ES-I3 (cell line): Measurements from ENCODE around the gene GPX5.

Experiments
- H3K36me3 ChIP-seq: 2 replicates; pipeline ENCODE4 v1.6.1; 2013; ENCODE audit warnings: mild to moderate bottlenecking, low read length, control low read depth, moderate library complexity; ENCODE audit not compliant: insufficient read depth
- H3K4me1 ChIP-seq: 2 replicates; pipeline ENCODE4 v1.6.1; 2013; ENCODE audit warnings: mild to moderate bottlenecking, control low read depth, low read length; ENCODE audit not compliant: insufficient read depth
- H3K9ac ChIP-seq: 2 replicates; pipeline ENCODE4 v1.6.1; 2013; ENCODE audit warnings: low read depth, mild to moderate bottlenecking, low read length, moderate library complexity
- H3K9me3 ChIP-seq: 2 replicates; pipeline ENCODE4 v1.6.1; 2013; ENCODE audit warnings: mild to moderate bottlenecking, low read length, moderate library complexity; ENCODE audit not compliant: control insufficient read depth, insufficient read depth

Gene GPX5

GRCh38 chr6:28563430-28564095 lies 37.9 kb downstream of the GPX5 start:
- no peaks in the 10 kb centered on the region for H3K4me1 ChIP-seq
- no peak overlapping the region for H3K9ac ChIP-seq
- H3K36me3 ChIP-seq, result no peaks in the 10 kb centered on the region
- H3K9me3 ChIP-seq, result no peaks in the 10 kb centered on the region

GRCh38 chr6:28565823-28566526 lies 40.3 kb downstream of the GPX5 start:
- H3K9me3 ChIP-seq, result no peaks in the 10 kb centered on the region
- H3K9ac ChIP-seq, result no peak overlapping the region
- H3K36me3 ChIP-seq, result no peaks in the 10 kb centered on the region
- no peaks in the 10 kb centered on the region for H3K4me1 ChIP-seq

DNA sequence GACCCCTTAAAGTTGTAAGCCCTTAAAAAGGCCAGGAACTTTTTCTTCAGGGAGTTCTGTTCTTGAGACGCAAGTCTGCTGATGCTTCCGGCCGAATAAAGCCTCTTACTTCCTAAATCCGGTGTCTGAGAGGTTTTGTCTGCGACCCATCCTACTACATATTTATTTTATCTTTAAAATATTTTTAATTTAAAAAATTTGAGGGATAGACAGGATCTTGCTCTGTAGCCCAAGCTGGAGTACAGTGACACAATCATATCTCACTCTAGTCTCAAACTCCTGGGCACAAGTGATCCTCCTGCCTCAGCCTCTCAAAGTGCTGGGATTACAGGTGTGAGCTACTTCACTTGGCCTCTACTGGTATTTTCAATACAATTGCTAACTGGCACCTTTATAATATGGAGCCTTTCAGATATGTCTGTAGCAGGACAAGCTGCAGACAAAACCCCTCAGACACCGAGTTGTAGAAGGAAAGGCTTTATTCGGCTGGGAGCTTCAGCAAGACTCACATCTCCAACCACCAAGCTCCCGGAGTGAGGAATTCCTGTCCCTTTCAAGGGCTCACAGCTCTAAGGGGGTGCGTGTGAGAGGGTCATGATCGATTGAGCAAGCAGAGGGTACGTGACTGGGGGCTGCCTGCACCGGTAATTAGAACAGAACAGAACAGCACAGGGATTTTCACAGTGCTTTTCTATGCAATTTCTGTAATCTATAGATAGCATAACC lies 41.0 kb downstream of the GPX5 start:
- H3K36me3 ChIP-seq, result no peaks in the 10 kb centered on the region
- H3K9me3 ChIP-seq, result no peaks in the 10 kb centered on the region
- no peaks in the 10 kb centered on the region for H3K4me1 ChIP-seq
- no peak overlapping the region for H3K9ac ChIP-seq

DNA sequence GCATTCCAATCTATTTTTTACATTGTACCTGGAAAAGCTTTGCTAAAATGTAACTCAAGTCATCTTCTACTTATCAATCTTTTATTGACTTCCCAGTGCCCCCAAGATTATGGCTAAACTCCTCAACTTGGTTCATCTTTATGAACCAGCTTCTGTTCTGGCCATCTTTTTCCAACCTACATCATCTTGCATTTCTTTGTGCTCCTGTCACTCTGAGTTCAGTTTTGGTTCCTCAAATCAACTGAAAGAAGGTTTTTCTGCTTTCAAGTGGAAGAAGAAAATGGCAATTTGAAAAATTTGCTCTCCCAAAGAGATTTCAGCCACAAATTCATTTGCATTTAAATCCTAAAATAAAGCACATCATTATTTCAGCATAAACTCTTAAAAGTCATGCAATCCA lies 41.8 kb downstream of the GPX5 start:
- no peaks in the 10 kb centered on the region for H3K36me3 ChIP-seq

DNA sequence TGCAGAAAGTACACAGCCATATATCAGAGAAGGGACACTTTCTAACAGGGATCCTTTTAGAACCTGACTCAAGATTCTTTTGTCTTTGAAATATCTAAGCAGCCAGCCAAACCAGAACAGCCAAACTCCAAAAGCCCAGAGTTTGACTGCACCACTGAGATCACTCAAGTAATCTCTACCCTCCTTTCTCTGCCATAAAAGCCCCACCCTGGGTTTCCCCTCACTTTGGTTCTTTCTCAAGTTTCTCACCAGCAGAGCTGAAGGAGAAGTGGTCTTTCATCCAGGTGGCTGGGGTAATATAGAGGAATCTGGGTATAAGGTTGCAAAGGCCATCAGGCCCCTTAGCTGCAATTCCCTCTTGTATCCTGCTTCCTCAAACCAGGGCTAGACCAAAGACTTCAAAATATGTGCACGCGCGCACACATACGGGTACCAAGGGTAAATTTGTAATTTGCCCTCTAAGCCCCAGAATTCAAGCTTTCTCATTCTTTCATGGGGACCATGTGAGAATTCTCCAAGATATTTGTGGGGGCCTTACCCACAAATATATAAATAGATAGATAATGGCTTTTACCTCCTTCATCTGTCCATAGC lies 42.9 kb downstream of the GPX5 start:
- H3K36me3 ChIP-seq, result no peaks in the 10 kb centered on the region

More for the DNA sequence above, 41.8 kb downstream of the GPX5 start:
- H3K4me1 ChIP-seq, result no peaks in the 10 kb centered on the region
- H3K9ac ChIP-seq, result no peak overlapping the region
- H3K9me3 ChIP-seq, result no peaks in the 10 kb centered on the region

GRCh38 chr6:28569748-28570147 lies 44.1 kb downstream of the GPX5 start:
- Histone ChIP-seq H3K4me1 (no peaks in the 10 kb centered on the region), H3K9me3 (no peaks in the 10 kb centered on the region), H3K36me3 (no peaks in the 10 kb centered on the region), H3K9ac (no peak overlapping the region)

More for the DNA sequence above, 42.9 kb downstream of the GPX5 start:
- no peaks in the 10 kb centered on the region for H3K9me3 ChIP-seq
- no peak overlapping the region for H3K9ac ChIP-seq
- H3K4me1 ChIP-seq, result no peaks in the 10 kb centered on the region

DNA sequence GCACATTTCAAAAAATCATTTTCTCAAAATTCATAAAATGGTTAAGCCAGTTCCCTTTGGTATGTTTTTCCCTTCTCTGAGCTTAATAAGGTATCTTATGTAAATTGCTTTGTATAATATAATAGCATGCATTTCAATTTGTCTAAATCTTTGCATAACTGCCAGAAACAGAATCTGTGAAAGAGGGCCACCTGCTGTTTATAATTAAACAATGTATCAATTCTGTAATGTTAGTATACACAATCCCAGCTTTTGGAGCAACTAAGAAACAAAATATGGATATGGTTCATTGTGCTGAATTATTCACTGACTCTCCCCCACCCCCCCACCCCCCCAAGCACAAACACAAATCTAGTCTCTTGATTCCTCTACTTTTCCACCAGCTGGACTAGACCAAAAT lies 54.8 kb downstream of the GPX5 start:
- Histone ChIP-seq H3K4me1 (no peaks in the 10 kb centered on the region), H3K9ac (no peak overlapping the region), H3K9me3 (no peaks in the 10 kb centered on the region), H3K36me3 (no peaks in the 10 kb centered on the region)

- no peaks in the 10 kb centered on the region for H3K4me1 ChIP-seq
- no peaks in the 10 kb centered on the region for H3K36me3 ChIP-seq
- no peaks in the 10 kb centered on the region for H3K9me3 ChIP-seq
- no peak overlapping the region for H3K9ac ChIP-seq
Observed at GRCh38 chr6:28583463-28583862, 57.8 kb downstream of the GPX5 start.
